Prostate gland (tissue), 2 donors: ENCODE data around the gene DNMT1. TPM values are rescaled to one million over a fixed set of nuclear protein-coding genes. Genes with fewer than 3 reads are reported as not detected.
A peak's percentile ranks its signal among the peaks of the same experiment; 100 is the strongest.

Experiments
- DNase-seq: peaks from one replicate; pipeline ENCODE4 v3.0.0-alpha.2; 2019; ENCODE audit warnings: low spot score
- H3K27ac ChIP-seq, 2 donors: fragments of 200-600 bp; sonication (generic); 2 replicates each; pipeline ENCODE4 v1.5.1; 2017 to 2019
- H3K27me3 ChIP-seq: fragments of 200-600 bp; sonication (generic); replicated peaks from 2 replicates; pipeline ENCODE4 v1.5.1; 2019; ENCODE audit not compliant: insufficient read depth
- H3K36me3 ChIP-seq, 2 donors: fragments of 200-600 bp; sonication (generic); 1 replicate in 1 of 2; 2 replicates in 1 of 2; pipeline versions ENCODE4 v1.5.1 to v1.8.1; 2017 to 2019
- H3K4me1 ChIP-seq: fragments of 200-600 bp; sonication (generic); replicated peaks from 2 replicates; pipeline ENCODE4 v1.5.1; 2019
- H3K4me3 ChIP-seq, 2 donors: fragments of 200-600 bp; sonication (generic); 2 replicates each; pipeline ENCODE4 v1.5.1; 2017 to 2019
- H3K9me3 ChIP-seq: fragments of 200-600 bp; sonication (generic); 2 replicates; pipeline ENCODE4 v1.5.1; 2017
- CTCF ChIP-seq, 4 experiments: fragments of 200-600 bp in 2 of 4; fragments of 450-650 bp in 2 of 4; sonication (generic) in 2 of 4; IDR thresholded peaks; 1 replicate in 3 of 4; 2 replicates in 1 of 4; pipeline ENCODE4 v1.5.1; 2016 to 2019; ENCODE audit warnings: antibody characterized with exemption in 4 of 4, mild to moderate bottlenecking in 2 of 4, moderate library complexity in 2 of 4
- POLR2A ChIP-seq: fragments of 450-650 bp; IDR thresholded peaks from one replicate; pipeline ENCODE4 v1.6.1; 2016; ENCODE audit warnings: antibody characterized with exemption, mild to moderate bottlenecking
- POLR2AphosphoS5 ChIP-seq: sonication (generic); formaldehyde crosslinking; IDR thresholded peaks from one replicate; pipeline ENCODE4 v1.6.1; 2017; ENCODE audit warnings: antibody characterized with exemption
- WGBS: methylation state at CpG from one replicate; pipeline ENCODE4 v1.1.5; 2018; 5-methylcytosine and 5-hydroxymethylcytosine counted together
- intact Hi-C: fragments of 100-400 bp; cut with DNase I; formaldehyde crosslinking; loops from one replicate; pipeline ENCODE4 v1.14.2; 2022
- total RNA-seq, 2 donors: library from RNA; depleted of rRNA; stranded (reverse); fragments of >200 nt; gene quantifications; one replicate each; pipeline ENCODE4 v1.1.0, GENCODE V29; 2016

DNMT1 gene
- total RNA-seq, 2 donors from 2014 or later, result 29.9 to 50.0 TPM

- H3K27ac ChIP-seq, result no peak overlapping the region
- WGBS, result 76% methylated on average over 2 of the region's 2 CpGs
- DNase-seq, result no peak
These were observed 3.4 kb downstream of the DNMT1 start for GRCh38 chr19:10191347-10191746.

DNA sequence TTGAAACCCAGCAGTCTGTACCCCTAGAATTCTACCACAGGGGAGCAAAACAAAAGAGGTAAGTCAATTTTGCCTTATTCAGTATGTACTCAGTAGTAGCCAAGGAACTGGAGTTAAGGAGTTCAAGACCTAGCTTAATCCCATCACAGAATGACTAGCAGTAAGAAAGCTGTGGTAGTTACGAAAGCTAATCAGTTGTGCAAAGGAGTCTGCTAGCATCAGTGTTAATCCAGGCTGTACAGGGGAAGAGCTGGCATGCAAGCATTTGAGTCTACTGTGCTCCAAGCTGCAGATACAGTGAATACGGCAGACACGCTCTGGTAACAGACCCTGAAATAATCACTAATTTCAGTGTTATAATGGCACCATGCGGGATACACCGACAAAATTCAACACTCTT is 4.7 kb downstream of the DNMT1 start:
- TF ChIP-seq POLR2AphosphoS5, result no peak
- TF ChIP-seq POLR2A, result no peak
- TF ChIP-seq CTCF (IDR thresholded peaks at IDR 0.05), result no peak
- intact Hi-C loops, result no loop called here
- 95% methylated on average over 5 of the region's 5 CpGs for WGBS

More at GRCh38 chr19:10191347-10191746, 3.4 kb downstream of the DNMT1 start:
- Histone ChIP-seq H3K27me3 (no peaks in the 10 kb centered on the region), H3K36me3 (no peaks in the 10 kb centered on the region), H3K4me1 (peaks cover 5% of the 10 kb centered on the region), H3K4me3 (no peak overlapping the region), H3K9me3 (no peaks in the 10 kb centered on the region)
- TF ChIP-seq POLR2AphosphoS5, result no peak
- no peak for TF ChIP-seq POLR2A
- no peak for TF ChIP-seq CTCF (IDR thresholded peaks at IDR 0.05)
- intact Hi-C loops, result no loop called here

GRCh38 chr19:10189616-10190015 is 5.1 kb downstream of the DNMT1 start:
- H3K9me3 ChIP-seq, result no peaks in the 10 kb centered on the region
- no peak for DNase-seq
- H3K27me3 ChIP-seq, result no peaks in the 10 kb centered on the region
- TF ChIP-seq CTCF (IDR thresholded peaks at IDR 0.05) (no peak), POLR2AphosphoS5 (no peak), POLR2A (no peak)
- intact Hi-C loops, result no loop called here
- peaks cover 5% of the 10 kb centered on the region for H3K4me1 ChIP-seq
- no peaks in the 10 kb centered on the region for H3K36me3 ChIP-seq
- no peak overlapping the region for H3K27ac ChIP-seq
- whole genome bisulfite sequencing, result 90% methylated on average over 5 of the region's 5 CpGs
- H3K4me3 ChIP-seq, result no peak overlapping the region

More for the DNA sequence above, 4.7 kb downstream of the DNMT1 start:
- H3K4me1 ChIP-seq, result peaks cover 5% of the 10 kb centered on the region
- H3K36me3 ChIP-seq, result no peaks in the 10 kb centered on the region
- H3K9me3 ChIP-seq, result no peaks in the 10 kb centered on the region
- no peak for DNase-seq
- H3K4me3 ChIP-seq, result no peak overlapping the region
- no peaks in the 10 kb centered on the region for H3K27me3 ChIP-seq
- H3K27ac ChIP-seq, result no peak overlapping the region

- no peaks in the 10 kb centered on the region for H3K4me1 ChIP-seq
- H3K9me3 ChIP-seq, result no peaks in the 10 kb centered on the region
- DNase-seq, result no peak
- H3K36me3 ChIP-seq, result no peaks in the 10 kb centered on the region
- intact Hi-C loops, result no loop called here
- TF ChIP-seq POLR2AphosphoS5 (no peak), POLR2A (no peak)
- 85% methylated on average over 11 of the region's 11 CpGs for WGBS
- H3K4me3 ChIP-seq, result no peak overlapping the region
- no peak overlapping the region for H3K27ac ChIP-seq
- H3K27me3 ChIP-seq, result no peaks in the 10 kb centered on the region
These were observed 7.4 kb downstream of the DNMT1 start for GRCh38 chr19:10187315-10187714.

DNA sequence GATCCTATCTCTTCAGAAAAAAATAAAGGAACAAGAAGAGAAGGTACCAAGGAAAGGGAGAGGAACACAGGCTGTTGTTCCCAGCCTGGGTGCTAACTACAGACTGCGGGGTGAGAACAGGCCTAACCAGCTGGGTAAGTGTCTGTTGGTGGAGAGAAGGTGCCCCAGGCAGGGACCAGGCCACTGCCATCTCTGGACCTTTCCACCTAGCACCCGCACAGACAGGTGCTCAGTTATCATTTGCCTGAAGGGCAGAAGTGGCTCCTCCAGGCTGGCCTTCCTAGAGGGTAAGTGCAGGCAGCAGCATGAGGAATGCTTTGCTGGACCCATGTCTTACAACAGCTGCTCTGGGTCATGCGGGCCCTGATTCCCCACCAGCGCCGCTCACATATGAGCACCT is 10.1 kb downstream of the DNMT1 start:
- DNase-seq, result peak; percentile 21
- 70% methylated on average over 5 of the region's 5 CpGs for WGBS

More for the DNA sequence above, 10.1 kb downstream of the DNMT1 start:
- Histone ChIP-seq H3K4me3 (no peak overlapping the region), H3K36me3 (no peaks in the 10 kb centered on the region), H3K27ac (peak overlapping the region in 1 of 2 donors; percentile 10), H3K9me3 (no peaks in the 10 kb centered on the region), H3K4me1 (no peaks in the 10 kb centered on the region), H3K27me3 (no peaks in the 10 kb centered on the region)
- intact Hi-C loops, result no loop called here
- no peak for TF ChIP-seq CTCF (IDR thresholded peaks at IDR 0.05)
- TF ChIP-seq POLR2A, result no peak
- TF ChIP-seq POLR2AphosphoS5, result peak; percentile 46
